OCI-LY7 (cell line): ENCODE measurements around the gene ADAMTS5.

Experiments
- EZH2phosphoT487 ChIP-seq: fragments of 200-600 bp; sonication (generic); IDR thresholded peaks from 2 replicates; pipeline ENCODE4 v1.6.1; 2018; ENCODE audit warnings: low read depth, borderline replicate concordance, mild to moderate bottlenecking, mixed run types, antibody characterized with exemption, low read length, moderate library complexity, mixed read lengths
- TF ChIP-seq, protein P1 (sequence below): fragments of 200-600 bp; sonication (generic); conservative IDR thresholded peaks from 2 replicates; pipeline ENCODE4 v1.5.1; 2014; ENCODE audit warnings: mild to moderate bottlenecking, antibody characterized with exemption, low read length, moderate library complexity, mixed read lengths

DNA sequence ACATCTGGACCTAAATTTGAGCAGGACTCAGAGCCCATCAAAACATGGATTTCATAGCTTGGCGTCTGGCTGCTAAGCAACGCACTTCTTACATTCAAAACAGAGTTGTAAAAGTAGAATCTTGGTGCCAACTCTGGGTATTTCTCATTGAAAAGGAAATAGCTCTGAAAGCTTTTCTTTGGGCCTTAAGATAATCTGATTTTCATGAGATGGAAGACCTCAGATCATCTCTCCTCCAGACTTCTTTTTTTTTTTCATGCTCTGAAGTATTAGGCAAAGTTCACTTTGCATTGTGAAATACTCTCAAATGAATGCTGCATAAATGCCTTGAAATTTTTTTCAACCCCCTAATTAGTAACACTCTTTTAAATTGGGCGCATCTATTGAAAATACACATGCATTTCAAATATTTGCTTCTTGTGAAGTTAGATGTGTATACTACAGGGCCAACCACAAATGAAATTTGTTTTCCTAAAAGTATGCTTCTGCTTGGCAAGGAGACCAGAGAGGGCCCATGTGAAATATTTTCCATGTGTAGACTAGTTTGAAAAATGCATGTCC is 4.2 kb downstream of the ADAMTS5 start:
- TF ChIP-seq, protein P1, sequence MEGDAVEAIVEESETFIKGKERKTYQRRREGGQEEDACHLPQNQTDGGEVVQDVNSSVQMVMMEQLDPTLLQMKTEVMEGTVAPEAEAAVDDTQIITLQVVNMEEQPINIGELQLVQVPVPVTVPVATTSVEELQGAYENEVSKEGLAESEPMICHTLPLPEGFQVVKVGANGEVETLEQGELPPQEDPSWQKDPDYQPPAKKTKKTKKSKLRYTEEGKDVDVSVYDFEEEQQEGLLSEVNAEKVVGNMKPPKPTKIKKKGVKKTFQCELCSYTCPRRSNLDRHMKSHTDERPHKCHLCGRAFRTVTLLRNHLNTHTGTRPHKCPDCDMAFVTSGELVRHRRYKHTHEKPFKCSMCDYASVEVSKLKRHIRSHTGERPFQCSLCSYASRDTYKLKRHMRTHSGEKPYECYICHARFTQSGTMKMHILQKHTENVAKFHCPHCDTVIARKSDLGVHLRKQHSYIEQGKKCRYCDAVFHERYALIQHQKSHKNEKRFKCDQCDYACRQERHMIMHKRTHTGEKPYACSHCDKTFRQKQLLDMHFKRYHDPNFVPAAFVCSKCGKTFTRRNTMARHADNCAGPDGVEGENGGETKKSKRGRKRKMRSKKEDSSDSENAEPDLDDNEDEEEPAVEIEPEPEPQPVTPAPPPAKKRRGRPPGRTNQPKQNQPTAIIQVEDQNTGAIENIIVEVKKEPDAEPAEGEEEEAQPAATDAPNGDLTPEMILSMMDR, result no peak
- TF ChIP-seq EZH2phosphoT487, result no peak
